B cell (primary cell): Measurements from ENCODE around the gene HDAC9.

ENCODE experiments used
- CTCF ChIP-seq: fragments of 200-600 bp; IDR thresholded peaks from one replicate; pipeline ENCODE4 v1.8.0; 2022; ENCODE audit warnings: antibody characterized with exemption, mild to moderate bottlenecking
- EZH2 ChIP-seq: IDR thresholded peaks from 2 replicates; pipeline ENCODE4 v1.6.1; 2012; ENCODE audit warnings: borderline replicate concordance, low read depth, mild to moderate bottlenecking, moderate library complexity, low read length; ENCODE audit not compliant: insufficient read depth, poor library complexity, severe bottlenecking

- no peak for TF ChIP-seq CTCF
- TF ChIP-seq EZH2, result no peak
Measured at GRCh38 chr7:18894155-18894554, 398.6 kb downstream of the HDAC9 start.
